Trophoblast cell (in vitro differentiated cells and primary cell): ENCODE results near the gene ADH4.
"Not testable (repeated sequence)": the region's sequence is repeated elsewhere in the genome, so short reads cannot be mapped to it uniquely, and the experiment has no call there.

ENCODE experiments used
- DNase-seq, 2 donors: peaks; one replicate each; pipeline ENCODE4 v3.0.0-alpha.2; 2016
- H2AFZ ChIP-seq: 2 replicates; pipeline ENCODE4 v1.6.1; 2013; ENCODE audit warnings: low read length, moderate library complexity, mild to moderate bottlenecking; ENCODE audit not compliant: insufficient read depth, poor library complexity
- H2AK5ac ChIP-seq: 2 replicates; pipeline ENCODE4 v1.6.1; 2013; ENCODE audit warnings: mild to moderate bottlenecking, low read length
- H2BK120ac ChIP-seq: 2 replicates; pipeline ENCODE4 v1.6.1; 2013; ENCODE audit warnings: low read length, mild to moderate bottlenecking, moderate library complexity; ENCODE audit not compliant: insufficient read depth, poor library complexity
- H2BK12ac ChIP-seq: 2 replicates; pipeline ENCODE4 v1.6.1; 2013; ENCODE audit warnings: mild to moderate bottlenecking, low read length, moderate library complexity
- H2BK5ac ChIP-seq: 2 replicates; pipeline ENCODE4 v1.6.1; 2013; ENCODE audit warnings: low read length, low read depth, moderate library complexity, mild to moderate bottlenecking; ENCODE audit not compliant: poor library complexity
- H3K14ac ChIP-seq: 2 replicates; pipeline ENCODE4 v1.6.1; 2013; ENCODE audit warnings: mild to moderate bottlenecking, low read length
- H3K18ac ChIP-seq: 2 replicates; pipeline ENCODE4 v1.6.1; 2013; ENCODE audit warnings: mild to moderate bottlenecking, low read length
- H3K23ac ChIP-seq: 2 replicates; pipeline ENCODE4 v1.6.1; 2013; ENCODE audit warnings: low read length
- H3K27ac ChIP-seq: 2 replicates; pipeline ENCODE4 v1.5.1; 2013; ENCODE audit warnings: low read depth, mild to moderate bottlenecking, inconsistent platforms, low read length, moderate library complexity
- H3K27me3 ChIP-seq: 2 replicates; pipeline ENCODE4 v1.6.1; 2013; ENCODE audit warnings: inconsistent platforms, mild to moderate bottlenecking, low read length, moderate library complexity; ENCODE audit not compliant: insufficient read depth
- H3K36me3 ChIP-seq, 2 experiments: 1 replicate in 1 of 2; 2 replicates in 1 of 2; pipeline ENCODE4 v1.6.1; 2013; ENCODE audit warnings: low read length in 2 of 2, mild to moderate bottlenecking in 2 of 2, moderate library complexity in 1 of 2; ENCODE audit not compliant: insufficient read depth in 2 of 2, control insufficient read depth in 1 of 2
- H3K4ac ChIP-seq: 2 replicates; pipeline ENCODE4 v1.6.1; 2013; ENCODE audit warnings: low read depth, mild to moderate bottlenecking, low read length, moderate library complexity
- H3K4me1 ChIP-seq, 2 experiments: 1 replicate in 1 of 2; 2 replicates in 1 of 2; pipeline ENCODE4 v1.6.1; 2013; ENCODE audit warnings: low read length in 2 of 2, mild to moderate bottlenecking in 2 of 2, moderate library complexity in 1 of 2; ENCODE audit not compliant: insufficient read depth in 2 of 2, control insufficient read depth in 1 of 2
- H3K4me2 ChIP-seq: 2 replicates; pipeline ENCODE4 v1.6.1; 2013; ENCODE audit warnings: inconsistent platforms, mild to moderate bottlenecking, low read length, moderate library complexity
- H3K4me3 ChIP-seq: 2 replicates; pipeline ENCODE4 v1.5.1; 2013; ENCODE audit warnings: mild to moderate bottlenecking, low read depth, low read length, inconsistent platforms
- H3K79me1 ChIP-seq: one replicate; pipeline ENCODE4 v1.6.1; 2013; ENCODE audit warnings: low read length
- H3K79me2 ChIP-seq: 2 replicates; pipeline ENCODE4 v1.6.1; 2013; ENCODE audit warnings: low read length, mild to moderate bottlenecking; ENCODE audit not compliant: control insufficient read depth, insufficient read depth, poor library complexity
- H3K9ac ChIP-seq: 2 replicates; pipeline ENCODE4 v1.6.1; 2013; ENCODE audit warnings: mild to moderate bottlenecking, low read length
- H3K9me3 ChIP-seq: 2 replicates; pipeline ENCODE4 v1.6.1; 2013; ENCODE audit warnings: low read depth, mild to moderate bottlenecking, control low read depth, inconsistent platforms, low read length; ENCODE audit not compliant: insufficient read depth
- H4K12ac ChIP-seq: 2 replicates; pipeline ENCODE4 v1.6.1; 2013; ENCODE audit warnings: low read depth, mild to moderate bottlenecking, low read length, moderate library complexity
- H4K8ac ChIP-seq: 2 replicates; pipeline ENCODE4 v1.6.1; 2013; ENCODE audit warnings: low read depth, mild to moderate bottlenecking, low read length, moderate library complexity
- H4K91ac ChIP-seq: one replicate; pipeline ENCODE4 v1.6.1; 2013; ENCODE audit warnings: low read depth, mild to moderate bottlenecking, low read length, moderate library complexity
- WGBS: extraction: QIAGEN DNeasy Blood & Tissue Kit; methylation state at CpG from one replicate; pipeline ENCODE4 v1.1.7; 2013; ENCODE audit warnings: missing lambda C conversion rate; ENCODE audit not compliant: insufficient read length, insufficient coverage; ENCODE audit errors: extremely low coverage; 5-methylcytosine and 5-hydroxymethylcytosine counted together

ADH4 gene

DNA sequence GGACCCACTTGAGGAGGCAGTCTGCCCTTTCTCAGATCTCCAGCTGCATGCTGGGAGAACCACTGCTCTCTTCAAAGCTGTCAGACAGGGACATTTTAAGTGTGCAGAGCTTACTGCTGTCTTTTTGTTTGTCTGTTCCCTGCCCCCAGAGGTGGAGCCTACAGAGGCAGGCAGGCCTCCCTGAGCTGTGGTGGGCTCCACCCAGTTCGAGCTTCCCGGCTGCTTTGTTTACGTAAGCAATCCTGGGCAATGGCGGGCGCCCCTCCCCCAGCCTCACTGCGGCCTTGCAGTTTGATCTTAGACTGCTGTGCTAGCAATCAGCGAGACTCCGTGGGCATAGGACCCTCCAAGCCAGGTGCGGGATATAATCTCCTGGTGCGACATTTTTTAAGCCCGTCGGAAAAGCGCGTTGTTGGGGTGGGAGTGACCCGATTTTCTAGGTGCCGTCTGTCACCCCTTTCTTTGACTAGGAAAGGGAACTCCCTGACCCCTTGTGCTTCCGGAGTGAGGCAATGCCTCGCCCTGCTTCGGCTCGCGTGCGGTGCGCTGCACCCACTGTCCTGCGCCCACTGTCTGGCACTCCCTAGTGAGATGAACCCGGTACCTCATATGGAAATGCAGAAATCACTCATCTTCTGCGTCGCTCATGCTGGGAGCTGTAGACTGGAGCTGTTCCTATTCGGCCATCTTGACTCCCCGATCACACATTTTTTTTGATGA is 26.8 kb downstream of the ADH4 start:
- not testable (repeated sequence) for H3K4me3 ChIP-seq, H4K8ac ChIP-seq, H3K27me3 ChIP-seq, H3K4me1 ChIP-seq, H3K9ac ChIP-seq, H3K23ac ChIP-seq, H2BK5ac ChIP-seq, H2AFZ ChIP-seq, H4K91ac ChIP-seq, DNase-seq, H3K79me1 ChIP-seq, H3K14ac ChIP-seq, H3K18ac ChIP-seq, H3K4me2 ChIP-seq, H3K9me3 ChIP-seq, H4K12ac ChIP-seq, H3K4ac ChIP-seq, H3K27ac ChIP-seq, H3K36me3 ChIP-seq, H2BK12ac ChIP-seq, H3K79me2 ChIP-seq, H2BK120ac ChIP-seq, H2AK5ac ChIP-seq
- WGBS = no CpG with 5 or more reads among the region's 29 CpGs

DNA sequence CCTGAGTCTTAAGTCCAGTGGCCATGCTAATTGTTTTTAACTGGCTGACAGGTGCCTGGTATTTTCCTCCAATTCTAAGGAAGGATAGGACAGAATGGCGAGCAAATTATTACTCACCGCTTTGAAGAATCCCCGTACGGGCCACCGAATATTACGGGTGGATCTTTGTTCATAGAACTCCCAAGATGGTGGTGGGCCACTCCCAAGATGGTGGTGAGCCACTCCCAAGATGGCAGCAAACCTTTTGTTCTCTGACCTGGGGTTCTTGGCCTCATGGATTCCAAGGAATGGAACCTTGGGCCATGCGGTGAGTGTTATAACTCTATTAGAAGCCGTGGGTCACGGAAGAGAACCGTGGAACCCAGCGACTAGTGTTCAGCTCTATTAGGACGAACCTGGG is 34.8 kb downstream of the ADH4 start:
- DNase-seq, H3K4me2 ChIP-seq, H2BK120ac ChIP-seq, H4K8ac ChIP-seq, H4K12ac ChIP-seq, H2BK12ac ChIP-seq, H3K14ac ChIP-seq, H2AFZ ChIP-seq, H2BK5ac ChIP-seq, H3K27ac ChIP-seq, H3K9me3 ChIP-seq, H3K4ac ChIP-seq, H3K9ac ChIP-seq, H3K18ac ChIP-seq, H3K79me1 ChIP-seq, H3K23ac ChIP-seq, H3K4me3 ChIP-seq, H3K4me1 ChIP-seq, H3K79me2 ChIP-seq, H4K91ac ChIP-seq, H3K36me3 ChIP-seq, H3K27me3 ChIP-seq, H2AK5ac ChIP-seq: not testable (repeated sequence)
- no CpG with 5 or more reads among the region's 12 CpGs for WGBS

DNA sequence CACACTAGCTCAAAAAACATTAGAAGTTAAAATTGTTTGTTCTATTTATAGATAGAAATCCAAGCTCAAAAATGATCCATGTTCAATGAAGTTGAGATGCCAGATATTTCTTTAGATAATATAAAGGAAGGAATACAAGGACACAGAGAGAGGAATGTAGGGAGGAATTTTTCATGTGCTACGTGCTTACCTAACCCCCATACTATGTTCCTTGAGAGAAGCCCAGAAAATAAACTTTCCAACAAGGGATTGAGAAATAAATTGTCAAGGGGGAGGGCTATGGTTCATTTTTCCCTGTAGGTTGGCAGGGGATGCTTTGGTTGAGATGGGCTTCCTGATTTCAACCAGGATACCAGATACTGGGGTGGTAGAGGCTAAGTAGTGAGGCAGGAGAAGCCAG is 39.9 kb downstream of the ADH4 start:
- H3K27me3 ChIP-seq = no peaks in the 10 kb centered on the region
- no peak overlapping the region for H4K8ac ChIP-seq
- peaks cover 0 to 2% of the 10 kb centered on the region in 2 experiments for H3K36me3 ChIP-seq
- no peak overlapping the region for H3K14ac ChIP-seq
- no peak overlapping the region for H3K4me3 ChIP-seq
- no peak overlapping the region for H2BK5ac ChIP-seq
- H2AFZ ChIP-seq = no peak overlapping the region
- peaks cover 2% of the 10 kb centered on the region for H3K79me1 ChIP-seq
- no peak overlapping the region for H3K18ac ChIP-seq
- peak overlapping the region; percentile 22 for H4K91ac ChIP-seq
- H2BK120ac ChIP-seq = no peak overlapping the region
- H3K79me2 ChIP-seq = no peaks in the 10 kb centered on the region
- H2AK5ac ChIP-seq = no peak overlapping the region
- no CpG with 5 or more reads among the region's 1 CpG for WGBS
- no peak overlapping the region for H3K4me2 ChIP-seq
- H4K12ac ChIP-seq = no peak overlapping the region
- no peak overlapping the region for H3K27ac ChIP-seq
- H3K4me1 ChIP-seq = peaks cover 0 to 3% of the 10 kb centered on the region in 2 experiments
- no peaks in the 10 kb centered on the region for H3K9me3 ChIP-seq
- H3K9ac ChIP-seq = no peak overlapping the region
- DNase-seq = peak in 1 of 2 donors; percentile 22
- peak overlapping the region; percentile 89 for H3K23ac ChIP-seq
- H2BK12ac ChIP-seq = no peak overlapping the region
- H3K4ac ChIP-seq = no peak overlapping the region

DNA sequence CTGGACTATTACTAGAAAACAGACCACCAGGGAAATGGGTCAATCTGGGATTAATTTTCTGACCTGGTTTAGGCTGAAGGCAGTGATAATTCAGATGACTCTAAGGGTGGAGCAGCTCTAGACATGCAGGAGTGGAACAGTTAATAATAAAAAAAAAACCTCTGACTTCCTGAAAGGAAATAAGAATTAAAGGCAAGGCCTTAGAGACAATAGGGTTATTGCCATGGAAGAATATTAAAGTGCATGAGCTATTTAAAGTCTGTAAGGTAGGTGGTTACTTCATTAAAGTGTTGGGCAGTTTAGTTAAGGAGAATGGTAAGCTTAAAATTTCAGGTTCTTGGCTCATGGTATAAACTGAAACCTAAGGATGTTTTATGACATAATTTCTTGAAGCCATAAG is 40.9 kb downstream of the ADH4 start:
- Histone ChIP-seq H2BK12ac (no peak overlapping the region), H3K18ac (no peak overlapping the region), H3K4me2 (no peak overlapping the region), H2AK5ac (no peak overlapping the region), H4K91ac (no peak overlapping the region), H3K9ac (no peak overlapping the region), H2BK5ac (no peak overlapping the region), H3K4me1 (peaks cover 0 to 3% of the 10 kb centered on the region in 2 experiments), H3K27ac (no peak overlapping the region), H3K36me3 (peaks cover 0 to 2% of the 10 kb centered on the region in 2 experiments), H2BK120ac (no peak overlapping the region), H3K4me3 (no peak overlapping the region), H3K79me1 (peaks cover 2% of the 10 kb centered on the region), H3K23ac (no peak overlapping the region), H3K27me3 (no peaks in the 10 kb centered on the region), H3K4ac (no peak overlapping the region), H4K8ac (no peak overlapping the region), H3K9me3 (no peaks in the 10 kb centered on the region), H2AFZ (no peak overlapping the region), H4K12ac (no peak overlapping the region), H3K79me2 (no peaks in the 10 kb centered on the region), H3K14ac (no peak overlapping the region)
- DNase-seq = no peak
